ENCODE results near the gene SPINK9.

Gene SPINK9

DNA sequence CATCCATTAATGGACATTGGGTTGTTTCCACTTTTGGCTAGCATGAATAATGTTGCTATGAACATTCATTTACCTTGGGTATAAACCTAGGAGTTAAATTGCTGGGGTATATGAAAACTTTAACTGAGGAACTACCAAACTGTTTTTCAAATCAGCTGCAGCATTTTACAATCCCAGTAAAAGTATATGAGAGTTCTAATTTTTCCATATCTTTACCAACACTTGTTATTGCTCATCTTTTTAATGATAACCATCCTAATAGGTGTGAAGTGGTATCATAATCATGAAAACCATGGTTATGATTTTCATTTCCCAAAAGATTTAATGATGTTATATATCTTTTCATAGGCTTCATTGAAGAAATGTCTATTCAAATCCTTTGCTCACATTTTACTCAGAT, 32.9 kb downstream of the SPINK9 start:
- no peak for DNase-seq (ENCODE audit: low read depth)

DNA sequence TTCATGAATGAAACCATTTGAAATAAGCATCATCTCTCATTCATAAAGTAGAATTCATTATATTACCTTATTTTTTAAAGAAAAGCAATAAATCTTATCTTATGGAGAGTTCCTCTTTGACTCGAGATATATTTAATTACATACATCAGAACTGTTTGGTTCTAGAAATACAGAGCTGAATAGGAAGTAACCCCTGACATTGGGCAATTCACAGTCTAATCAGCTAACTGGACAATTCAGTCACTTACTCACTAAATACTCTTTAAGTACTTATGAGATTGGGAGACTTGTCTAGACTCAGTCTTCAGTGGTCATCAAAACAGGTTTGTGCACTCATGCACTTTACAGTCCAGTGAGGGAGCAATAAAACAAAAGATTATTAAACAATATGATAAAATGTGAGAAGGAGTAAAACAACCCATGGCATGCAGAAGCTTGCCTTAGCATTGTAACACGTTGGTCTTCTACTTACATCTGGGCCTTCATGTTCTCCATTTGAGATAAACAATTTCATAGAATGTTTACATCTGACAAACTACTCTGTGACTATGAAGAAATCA, 36.9 kb downstream of the SPINK9 start:
- no peak for DNase-seq (ENCODE audit: low read depth)

DNA sequence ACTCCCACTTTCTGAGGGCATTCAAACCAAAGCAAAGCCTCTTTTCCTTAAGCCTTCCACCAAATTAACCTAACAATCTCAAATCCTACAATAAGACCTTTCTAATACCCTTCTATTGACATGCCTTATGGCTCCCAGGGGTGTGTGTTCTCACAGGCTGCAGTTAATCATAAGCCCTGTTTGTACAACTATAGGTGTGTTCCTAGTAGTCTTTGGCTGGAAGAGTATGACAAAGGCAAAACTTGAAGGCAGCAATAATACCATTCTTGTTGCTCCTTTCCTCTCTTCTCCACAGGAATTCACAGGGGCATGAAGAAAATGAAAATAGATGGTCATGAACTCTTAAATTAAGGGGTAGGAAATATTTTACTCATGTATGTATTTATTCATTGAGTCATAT, 37.5 kb downstream of the SPINK9 start:
- DNase-seq (ENCODE audit: low read depth) = no peak

DNA sequence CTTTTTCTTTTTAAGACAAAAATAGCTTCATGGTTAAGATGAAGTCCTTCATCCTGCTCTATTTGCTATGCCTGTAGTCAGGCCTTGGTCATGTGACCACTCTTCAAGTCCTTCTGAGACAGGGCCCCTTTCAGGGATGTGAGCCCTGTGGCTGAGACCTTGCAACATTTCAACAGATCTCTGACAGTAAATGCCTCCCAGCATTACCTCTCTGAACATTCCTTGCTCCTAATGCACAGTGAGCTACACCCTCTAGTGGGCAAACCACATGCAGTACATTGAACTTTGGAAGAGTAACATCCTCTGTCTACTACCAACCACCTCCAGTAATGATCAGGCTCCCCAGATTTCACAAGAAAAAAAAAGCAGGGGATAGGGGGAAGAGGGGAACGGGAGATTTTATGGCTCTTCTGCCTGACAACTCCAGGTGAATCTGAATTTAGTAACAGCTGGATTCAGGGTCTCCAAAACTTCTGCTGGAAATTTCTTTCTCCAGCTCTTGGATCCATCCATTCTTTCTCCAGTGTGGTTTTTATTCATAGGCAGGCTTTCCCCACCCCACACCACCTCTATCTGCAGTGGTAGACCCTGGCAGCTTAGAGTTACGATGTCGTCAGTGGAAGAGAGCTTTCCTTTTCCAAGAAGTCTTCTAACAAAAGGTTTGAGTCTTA, 39.5 kb downstream of the SPINK9 start:
- DNase-seq (ENCODE audit: low read depth) = peak; percentile 72

DNA sequence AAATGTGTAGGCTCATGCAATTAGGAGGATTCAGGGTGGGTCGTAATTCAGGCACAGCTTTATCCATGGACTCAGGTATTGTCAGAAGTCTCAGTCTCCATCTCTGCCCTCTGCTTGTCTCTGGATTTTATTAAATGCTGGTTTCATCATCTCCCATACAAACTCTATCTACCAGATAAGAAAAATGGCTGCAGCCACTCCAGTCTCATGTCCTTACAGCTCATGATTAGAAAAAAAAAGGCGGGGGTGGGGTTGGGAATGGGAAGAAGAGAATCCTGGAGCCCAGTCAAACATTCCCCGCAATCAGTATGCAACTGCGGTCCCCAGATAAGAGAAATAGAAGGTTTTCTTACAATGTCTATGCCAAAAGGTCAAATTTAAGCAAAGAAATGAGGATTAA, 40.8 kb downstream of the SPINK9 start:
- no peak for DNase-seq (ENCODE audit: low read depth)

DNA sequence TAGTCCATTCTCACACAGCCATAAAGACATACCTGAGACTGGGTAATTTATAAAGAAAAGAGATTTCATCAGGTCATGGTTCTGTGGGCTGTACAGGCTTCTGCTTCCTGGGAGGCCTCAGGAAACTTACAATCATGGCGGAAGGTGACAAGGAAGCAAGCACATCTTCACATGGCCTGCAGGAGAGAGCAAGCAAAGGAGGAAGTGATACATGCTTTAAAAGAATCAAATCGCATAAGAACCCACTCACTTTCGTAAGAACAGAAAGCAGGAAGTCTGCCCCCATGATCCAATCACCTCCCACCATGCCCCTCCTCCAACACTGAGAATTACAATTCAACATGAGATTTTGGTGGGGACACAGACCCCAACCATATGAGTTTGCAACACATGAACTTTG, 43.3 kb downstream of the SPINK9 start:
- no peak for DNase-seq (ENCODE audit: low read depth)

DNA sequence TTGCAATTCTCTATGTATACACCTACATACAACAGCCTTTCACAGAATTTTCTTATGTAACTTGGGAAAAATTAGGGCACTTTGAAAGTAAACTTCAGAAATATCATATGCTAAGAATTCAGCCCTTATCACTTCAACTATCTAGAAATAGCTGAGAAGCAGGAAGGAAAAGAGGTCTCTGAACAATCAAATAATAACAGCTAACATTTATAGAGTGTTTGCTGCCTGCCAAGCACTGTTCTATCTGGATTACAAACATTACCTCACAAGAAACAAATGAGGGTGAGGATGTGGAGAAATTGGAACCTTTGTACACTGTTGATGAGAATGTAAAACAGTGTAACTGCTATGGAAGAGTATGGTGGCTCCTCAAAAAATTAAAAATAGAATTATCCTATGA, 44.0 kb downstream of the SPINK9 start:
- no peak for DNase-seq (ENCODE audit: low read depth)

DNA sequence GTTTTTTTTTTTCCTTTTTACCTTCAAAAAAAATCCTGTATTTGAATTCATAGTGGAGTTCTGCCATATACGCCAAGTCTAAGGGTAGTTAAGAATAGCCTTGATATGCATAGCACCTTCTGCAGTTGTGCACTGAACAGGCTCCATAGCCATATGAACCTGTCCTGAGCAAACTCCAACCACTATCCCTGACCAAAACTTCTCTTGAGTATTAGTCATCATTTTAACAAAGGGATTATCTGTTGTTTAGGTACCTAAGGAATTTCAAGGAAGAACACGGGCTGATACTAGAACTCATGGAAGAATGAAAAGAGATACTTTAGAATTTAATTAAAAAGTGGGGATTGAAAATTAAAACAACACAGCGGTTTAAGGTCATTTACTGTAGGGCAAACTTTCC, 46.5 kb downstream of the SPINK9 start:
- no peak for DNase-seq (ENCODE audit: low read depth)

DNA sequence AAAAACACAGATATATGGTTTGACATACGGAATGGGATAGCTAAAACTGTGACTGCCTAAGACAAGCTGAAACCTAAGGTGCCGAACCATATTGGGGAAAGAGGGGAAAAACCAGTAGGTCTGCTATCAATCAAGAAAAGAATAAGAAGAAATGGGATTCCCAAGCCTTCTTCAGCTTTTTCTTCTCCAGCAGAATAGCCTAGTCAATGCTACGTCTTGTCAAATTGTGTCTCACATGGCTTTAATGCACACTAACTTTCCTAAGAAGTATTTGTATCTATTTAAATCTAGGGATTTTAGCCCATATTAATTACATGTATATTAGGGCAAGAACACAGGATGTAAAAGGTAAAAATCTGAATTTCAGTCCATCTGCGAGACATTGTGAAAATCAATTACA, 47.6 kb downstream of the SPINK9 start:
- DNase-seq (ENCODE audit: low read depth) = no peak

DNA sequence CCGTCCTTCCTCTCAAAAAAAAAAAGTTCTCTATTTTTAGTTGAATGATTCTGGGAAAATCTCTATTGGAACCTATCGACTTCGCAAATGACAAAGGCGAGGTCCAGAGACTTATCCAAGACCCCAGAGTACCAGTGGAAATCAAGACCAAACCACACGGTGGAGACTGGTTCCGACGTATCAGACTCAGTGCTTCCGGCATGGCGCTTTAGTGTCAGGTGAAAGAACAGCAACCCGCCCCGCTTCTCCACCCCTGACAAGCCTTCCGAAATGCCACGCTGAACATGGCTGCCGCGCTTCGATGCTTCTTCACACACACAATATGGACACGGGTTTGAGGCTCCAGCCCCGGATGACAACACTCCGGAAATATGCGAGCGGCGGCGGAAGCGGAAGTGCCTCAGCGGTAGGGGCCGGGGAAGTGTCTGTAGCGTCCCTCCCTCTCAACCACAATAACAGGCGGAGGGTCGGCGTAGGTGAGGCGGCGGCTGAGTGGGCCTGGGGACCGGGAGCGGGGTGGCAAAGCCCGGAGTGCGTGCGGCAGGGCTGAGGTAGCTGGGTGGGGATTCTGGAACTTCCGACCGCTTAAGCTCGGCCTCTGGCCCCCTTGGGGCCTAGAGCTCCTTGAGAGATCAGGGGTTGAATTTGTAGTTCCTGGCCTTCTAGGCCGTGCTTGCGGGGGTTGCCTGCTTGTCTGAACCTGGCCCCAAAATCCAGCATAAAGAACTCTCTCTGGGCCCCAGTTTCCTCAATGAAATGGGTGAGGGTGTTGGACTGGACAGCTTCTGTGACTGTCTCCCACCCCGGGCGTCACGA, 48.4 kb downstream of the SPINK9 start, which contains the start of gene FBXO38:
Gene FBXO38, plus strand, starts transcription at position 395 of the 816 bp plus-strand sequence. CDS start 10,819 bp downstream, outside the sequence.
- peak; percentile 97 for DNase-seq (ENCODE audit: low read depth)

DNA sequence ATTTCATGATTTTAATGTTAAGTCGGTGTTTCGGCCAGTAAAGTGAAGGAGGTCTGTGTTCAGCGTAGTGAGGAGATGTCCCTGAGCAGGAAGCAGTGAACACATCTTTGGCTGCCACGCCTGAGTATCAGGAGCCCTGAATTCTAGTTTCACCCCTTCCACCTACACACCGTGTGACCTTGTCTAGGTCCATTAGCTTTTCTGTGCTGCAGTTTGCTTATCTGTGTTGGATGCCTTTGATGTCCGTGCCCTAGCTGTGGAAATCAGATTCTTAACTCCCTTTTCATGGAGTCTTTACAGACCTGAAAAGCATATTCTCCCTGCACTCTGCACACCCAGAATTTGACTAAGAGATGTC, 49.0 kb downstream of the SPINK9 start:
- peak; percentile 42 for DNase-seq (ENCODE audit: low read depth)

DNA sequence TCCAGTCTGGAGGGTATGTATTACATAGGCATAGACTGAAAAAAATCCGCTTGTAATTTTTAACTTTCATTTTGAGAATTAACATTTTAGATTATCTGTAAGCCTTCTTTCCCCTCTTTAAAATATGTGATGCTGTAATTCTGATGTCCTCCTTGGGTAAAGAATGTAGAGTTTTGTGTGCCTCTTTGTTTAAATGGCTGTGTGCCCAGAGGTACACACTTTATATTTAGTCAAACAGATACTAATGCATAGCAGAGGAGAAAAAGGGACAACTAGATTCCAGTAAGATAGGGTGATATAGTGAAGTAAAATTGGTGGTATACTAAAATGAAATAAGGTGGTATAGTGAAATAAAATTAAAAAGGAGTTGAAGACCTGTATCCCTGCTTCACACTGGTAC, 49.7 kb downstream of the SPINK9 start:
- DNase-seq (ENCODE audit: low read depth) = no peak

DNA sequence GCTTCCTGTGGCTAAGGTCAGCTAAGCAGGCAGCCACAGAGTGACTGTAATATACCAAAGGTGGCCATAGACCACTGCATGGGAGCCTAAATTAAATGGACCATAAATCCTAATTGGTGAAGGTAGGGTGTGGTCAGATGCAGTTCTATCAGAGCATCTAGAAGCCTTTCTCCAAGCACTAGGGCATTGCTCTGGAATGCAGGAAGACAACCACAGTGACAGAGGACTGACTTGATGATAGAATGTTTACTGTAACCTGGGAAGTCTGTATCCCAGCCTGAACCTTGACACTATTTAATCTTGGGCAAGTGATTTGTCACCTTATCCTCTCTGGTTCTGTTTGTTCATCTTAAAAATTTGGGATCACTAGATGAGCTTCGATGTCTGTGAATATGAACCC, 50.7 kb downstream of the SPINK9 start:
- DNase-seq (ENCODE audit: low read depth) = peak; percentile 57

DNA sequence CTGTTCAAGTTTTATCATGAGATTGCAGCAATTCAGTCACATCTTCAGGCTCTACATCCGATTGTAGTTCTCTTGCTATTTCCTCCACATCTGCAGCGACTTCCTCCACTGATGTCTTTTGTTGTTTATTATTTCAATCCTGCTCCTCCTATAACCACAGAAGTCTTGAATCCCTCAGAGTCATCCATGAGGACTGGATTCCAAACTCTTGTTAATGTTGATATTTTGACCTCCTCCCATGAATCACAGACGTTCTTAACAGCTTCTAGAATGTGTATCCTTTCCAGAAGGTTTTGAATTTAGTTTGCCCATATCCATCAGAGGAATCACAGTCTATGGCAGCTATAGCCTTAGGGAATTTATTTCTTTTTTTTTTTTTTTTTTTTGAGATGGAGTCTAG, 52.0 kb downstream of the SPINK9 start:
- DNase-seq (ENCODE audit: low read depth) = peak; percentile 87

DNA sequence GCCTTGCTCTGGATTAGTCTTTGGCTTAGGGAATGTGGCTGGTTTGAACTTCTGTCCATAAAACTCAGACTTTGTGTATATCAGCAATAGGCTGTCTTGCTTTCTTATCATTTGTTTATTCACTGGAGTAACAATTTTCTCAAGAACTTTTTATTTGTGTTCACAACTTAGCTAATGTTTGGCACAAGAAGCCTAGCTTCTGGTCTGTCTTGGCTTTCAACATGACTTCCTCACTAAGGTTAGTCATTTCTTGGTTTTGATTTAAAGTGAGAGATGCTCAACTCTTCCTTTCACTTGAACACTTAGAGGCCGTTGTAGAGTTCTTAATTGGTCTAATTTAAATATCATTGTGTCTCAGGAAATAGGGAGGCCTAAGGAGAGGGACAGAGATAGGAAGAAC, 53.3 kb downstream of the SPINK9 start:
- no peak for DNase-seq (ENCODE audit: low read depth)

All from ELR (cell line).